HG03039 (cell line): ENCODE data around the gene F9.

Experiments
- ATAC-seq: cut with Tn5 transposase; IDR thresholded peaks from one replicate; pipeline ENCODE4 v1.9.1; 2021; ENCODE audit warnings: mild to moderate bottlenecking, moderate library complexity; ENCODE audit not compliant: unreplicated experiment

The F9 gene

DNA sequence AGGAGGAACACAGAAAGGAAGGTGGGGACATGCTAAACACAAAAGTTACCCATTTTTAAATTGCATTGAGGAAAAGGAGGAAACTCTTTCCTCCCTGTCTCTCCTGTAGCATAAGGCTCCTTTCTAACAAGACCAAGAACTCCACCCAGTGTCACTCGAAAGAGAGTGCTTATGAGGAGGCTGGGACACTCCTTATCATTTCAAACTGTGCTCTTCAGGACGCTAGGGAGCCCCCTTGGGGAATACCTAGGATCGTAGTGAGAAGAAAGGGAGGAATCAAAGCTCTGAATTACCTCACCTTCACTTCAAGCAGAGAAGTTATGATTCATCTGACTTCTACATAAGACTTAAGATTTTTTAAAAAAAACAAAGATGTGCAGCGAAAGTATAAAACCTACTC lies 65.5 kb downstream of the F9 start:
- no peak for ATAC-seq

DNA sequence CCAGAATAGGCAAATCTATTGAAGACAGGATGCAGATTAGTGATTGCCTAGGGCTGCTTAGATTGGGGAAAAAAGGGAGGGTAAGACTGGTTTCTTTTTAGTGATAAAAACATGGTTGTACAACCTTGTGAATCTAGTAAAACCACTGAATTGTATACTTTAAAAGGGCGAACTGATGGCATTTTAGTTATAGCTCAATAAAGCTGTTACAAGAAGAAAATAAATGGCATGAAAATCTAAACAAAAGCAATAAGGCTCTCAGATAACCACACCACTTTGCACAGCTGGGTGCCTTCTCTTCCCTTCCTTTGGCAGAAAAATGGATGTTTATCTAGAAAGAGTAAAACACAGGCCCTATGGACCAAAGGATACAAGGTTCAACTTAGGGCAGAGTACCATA lies 69.6 kb downstream of the F9 start:
- no peak for ATAC-seq
